K562 (cell line): ENCODE measurements around the gene TBC1D7. TPM values are rescaled to one million over a fixed set of nuclear protein-coding genes. Genes with fewer than 3 reads are reported as not detected.

Experiments
- PATZ1 ChIP-seq: fragments of 250-450 bp; sonication (Bioruptor Pico); IDR thresholded peaks from 2 replicates; pipeline ENCODE4 v1.5.0; 2020; ENCODE audit warnings: mild to moderate bottlenecking, borderline replicate concordance
- PHF20 ChIP-seq: fragments of 450-650 bp; IDR thresholded peaks from 2 replicates; pipeline ENCODE4 v1.6.1; 2018; ENCODE audit not compliant: partially characterized antibody
- RBM14 ChIP-seq: fragments of 200-400 bp; formaldehyde crosslinking; IDR thresholded peaks from 2 replicates; pipeline ENCODE4 v1.6.1; 2018; ENCODE audit warnings: low read depth, mild to moderate bottlenecking, low read length, moderate library complexity, borderline replicate concordance; ENCODE audit not compliant: insufficient read depth
- SMAD3 ChIP-seq: fragments of 450-650 bp; formaldehyde crosslinking; conservative IDR thresholded peaks from 2 replicates; pipeline ENCODE4 v1.4.0; 2020; ENCODE audit warnings: mild to moderate bottlenecking
- SNIP1 ChIP-seq: fragments of 450-650 bp; IDR thresholded peaks from 2 replicates; pipeline ENCODE4 v1.7.1; 2017; ENCODE audit warnings: low read depth, mild to moderate bottlenecking
- SP2 ChIP-seq: IDR thresholded peaks from 2 replicates; pipeline ENCODE4 v1.6.1; 2011; ENCODE audit warnings: mild to moderate bottlenecking, low read depth, low read length, moderate library complexity; ENCODE audit not compliant: poor library complexity, severe bottlenecking; ENCODE audit errors: extremely low read depth
- ZBTB11 ChIP-seq, 3 experiments: fragments of 200-800 bp in 1 of 3; fragments of 250-450 bp in 1 of 3; fragments of 450-650 bp in 1 of 3; sonication (Bioruptor Pico) in 1 of 3; sonication (Bioruptor generic) in 1 of 3; formaldehyde crosslinking in 1 of 3; IDR thresholded peaks; 2 replicates each; pipeline versions ENCODE4 v1.6.1 to v1.8.0; 2016 to 2022; ENCODE audit warnings: mild to moderate bottlenecking in 2 of 3, missing genetic modification characterization in 2 of 3, missing compliant biosample characterization in 1 of 3, moderate library complexity in 1 of 3
- ZBTB40 ChIP-seq, 2 experiments: fragments of 450-650 bp in 1 of 2; sonication (generic) in 1 of 2; formaldehyde crosslinking in 1 of 2; IDR thresholded peaks; 2 replicates each; pipeline versions ENCODE4 v1.7.1 to v1.9.0; 2016 to 2022; ENCODE audit warnings: inconsistent platforms in 1 of 2, mild to moderate bottlenecking in 1 of 2, missing genetic modification reagents in 1 of 2
- polyA plus RNA-seq, 8 experiments: library from polyadenylated mRNA; depleted of rRNA in 4 of 8; stranded (reverse) in 5 of 8; unstranded in 3 of 8; fragments of >200 nt; fragmentation: Nextera tagmentation in 2 of 8; fragmentation: Illumina TruSeq in 1 of 8; extraction: Ambion mirVana in 2 of 8; extraction: Trizol in 1 of 8; gene quantifications; 2 replicates each; pipeline versions ENCODE4 v1.2.1 to v1.2.3, GENCODE V29; 2011 to 2014; ENCODE audit warnings: inconsistent platforms in 1 of 8, missing spikeins in 1 of 8
- total RNA-seq, 7 experiments: library from RNA; depleted of rRNA in 6 of 7; stranded (reverse); fragments of >200 nt in 6 of 7; fragmentation: Illumina TruSeq in 2 of 7; extraction: Trizol in 2 of 7; gene quantifications; 2 replicates each; pipeline versions ENCODE4 v1.2.1 to v1.2.3, GENCODE V29; 2011 to 2021; ENCODE audit warnings: low replicate concordance in 1 of 7
- TF ChIP-seq, protein P1 (sequence below): sonication (generic); formaldehyde crosslinking; IDR thresholded peaks from 2 replicates; pipeline ENCODE4 v1.8.0; 2022; ENCODE audit warnings: mild to moderate bottlenecking, missing genetic modification reagents

TBC1D7 gene
- total and polyA plus RNA-seq, 9 of the 15 experiments (the other 6 are each of a cell fraction or from before 2014, with no cell fraction given) = 49.4 to 107 (median 61.1) TPM

DNA sequence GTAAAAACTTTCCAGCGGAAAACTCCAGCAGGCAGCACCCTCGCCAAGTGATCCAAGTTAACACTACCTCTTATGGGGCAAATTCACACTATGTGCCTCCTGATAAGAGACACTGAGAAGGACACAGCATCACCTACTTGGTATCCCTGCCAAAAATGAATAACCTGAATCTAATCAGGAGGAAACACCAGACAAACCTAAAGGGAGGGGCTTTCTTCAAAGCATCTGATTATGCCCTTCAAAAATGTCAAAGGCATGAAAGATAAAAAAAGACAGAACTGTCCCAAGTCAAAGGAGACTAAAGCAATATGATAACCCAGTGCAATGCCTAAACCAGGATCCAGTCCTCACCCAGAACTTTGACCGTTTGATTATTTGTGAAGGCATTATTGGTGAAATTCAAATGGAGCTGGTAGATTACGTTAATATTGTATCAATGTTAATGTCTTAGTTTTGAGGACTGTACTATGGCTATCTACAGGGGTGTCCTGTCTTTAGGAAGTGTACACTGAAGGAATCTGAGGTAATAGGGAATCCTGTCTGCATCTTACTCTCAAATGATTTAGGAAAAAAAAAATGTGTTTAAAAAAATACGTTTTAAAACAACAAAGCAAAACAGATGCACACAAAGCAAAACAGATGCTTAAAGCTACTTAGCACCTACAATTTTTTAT lies 8.3 kb downstream of the TBC1D7 start (continued):
- TF ChIP-seq ZBTB11 (CRISPR knock-in tag; IDR thresholded peaks at IDR 0.05) = peak in 1 of 3 experiments; percentile 58; a peak in 2 of 6 replicates
- no peak for TF ChIP-seq RBM14
- no peak for TF ChIP-seq ZBTB40 (IDR thresholded peaks at IDR 0.05)
- TF ChIP-seq ZBTB40 (CRISPR knock-in tag; IDR thresholded peaks at IDR 0.05) = no peak
- TF ChIP-seq SP2 = no peak
- no peak for TF ChIP-seq SMAD3 (CRISPR knock-in tag)
- no peak for TF ChIP-seq PATZ1 (CRISPR knock-in tag)
- TF ChIP-seq SNIP1 = no peak
- no peak for TF ChIP-seq PHF20
- TF ChIP-seq, protein P1, sequence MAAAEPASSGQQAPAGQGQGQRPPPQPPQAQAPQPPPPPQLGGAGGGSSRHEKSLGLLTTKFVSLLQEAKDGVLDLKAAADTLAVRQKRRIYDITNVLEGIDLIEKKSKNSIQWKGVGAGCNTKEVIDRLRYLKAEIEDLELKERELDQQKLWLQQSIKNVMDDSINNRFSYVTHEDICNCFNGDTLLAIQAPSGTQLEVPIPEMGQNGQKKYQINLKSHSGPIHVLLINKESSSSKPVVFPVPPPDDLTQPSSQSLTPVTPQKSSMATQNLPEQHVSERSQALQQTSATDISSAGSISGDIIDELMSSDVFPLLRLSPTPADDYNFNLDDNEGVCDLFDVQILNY (CRISPR knock-in tag) = no peak
